BLaER1 treated with 17β-estradiol and CSF1 and Interleukin-3, amounts not matched to agents 10 nM and 100 nM (cell line): ENCODE results near the gene H1-8.

Source experiments
- H3K27ac ChIP-seq, 11 experiments: shearing (Covaris generic); formaldehyde crosslinking; 2 replicates each; pipeline ENCODE4 v1.8.1; 2022
- H3K27me3 ChIP-seq, 11 experiments: shearing (Covaris generic); formaldehyde crosslinking; 2 replicates each; pipeline ENCODE4 v1.8.1; 2022
- H3K36me3 ChIP-seq, 11 experiments: shearing (Covaris generic); formaldehyde crosslinking; 2 replicates each; pipeline ENCODE4 v1.8.1; 2022
- H3K4me1 ChIP-seq, 10 experiments: shearing (Covaris generic); formaldehyde crosslinking; 2 replicates each; pipeline ENCODE4 v1.8.1; 2022
- H3K4me2 ChIP-seq, 11 experiments: shearing (Covaris generic); formaldehyde crosslinking; 2 replicates each; pipeline ENCODE4 v1.8.1; 2022
- H3K4me3 ChIP-seq, 10 experiments: shearing (Covaris generic); formaldehyde crosslinking; 2 replicates each; pipeline ENCODE4 v1.8.1; 2022
- H3K9ac ChIP-seq, 11 experiments: shearing (Covaris generic); formaldehyde crosslinking; 2 replicates each; pipeline ENCODE4 v1.8.1; 2022
- H3K9me3 ChIP-seq, 11 experiments: shearing (Covaris generic); formaldehyde crosslinking; replicated peaks in 1 of 11; 2 replicates each; pipeline ENCODE4 v1.8.1; 2022
- H4K20me1 ChIP-seq, 11 experiments: shearing (Covaris generic); formaldehyde crosslinking; 2 replicates each; pipeline ENCODE4 v1.8.1; 2022
- Cebpa-rat ChIP-seq, 11 experiments: shearing (Covaris generic); IDR thresholded peaks; 2 replicates each; pipeline ENCODE4 v1.8.1; 2022

H1-8 gene

GRCh38 chr3:129592381-129593131, 49.6 kb downstream of the H1-8 start:
- H3K4me2 ChIP-seq, result peak overlapping the region; percentile 92 to 100 (median 99)
- H3K27ac ChIP-seq, result peak overlapping the region; percentile 90 to 100 (median 98)
- H3K4me1 ChIP-seq, result peaks cover 96 to 100% (median 98%) of the 10 kb centered on the region in 10 experiments
- peak overlapping the region; percentile 82 to 95 (median 87) for H3K9ac ChIP-seq
- H3K9me3 ChIP-seq, result no peaks in the 10 kb centered on the region
- no peak for TF ChIP-seq Cebpa-rat (IDR thresholded peaks at IDR 0.05)
- H3K27me3 ChIP-seq, result no peaks in the 10 kb centered on the region
- peaks cover 0 to 57% (median 16%) of the 10 kb centered on the region in 11 experiments; a peak in 17 of 22 replicates for H3K36me3 ChIP-seq
- peak overlapping the region; percentile 37 to 96 (median 54) for H3K4me3 ChIP-seq
- peaks cover 0 to 82% (median 11%) of the 10 kb centered on the region in 11 experiments; a peak in 11 of 22 replicates for H4K20me1 ChIP-seq

- no peaks in the 10 kb centered on the region for H3K27me3 ChIP-seq
- peaks cover 0 to 82% (median 12%) of the 10 kb centered on the region in 11 experiments; a peak in 11 of 22 replicates for H4K20me1 ChIP-seq
- TF ChIP-seq Cebpa-rat (IDR thresholded peaks at IDR 0.05), result no peak
- peak overlapping the region; percentile 30 to 96 (median 54); a peak in 19 of 20 replicates for H3K4me3 ChIP-seq
- peak overlapping the region; percentile 82 to 95 (median 87) for H3K9ac ChIP-seq
- H3K27ac ChIP-seq, result peak overlapping the region; percentile 90 to 100 (median 98)
- no peaks in the 10 kb centered on the region for H3K9me3 ChIP-seq
- peak overlapping the region; percentile 92 to 100 (median 99) for H3K4me2 ChIP-seq
- H3K36me3 ChIP-seq, result peaks cover 0 to 51% (median 10%) of the 10 kb centered on the region in 11 experiments; a peak in 14 of 22 replicates
- peaks cover 96 to 100% (median 98%) of the 10 kb centered on the region in 10 experiments for H3K4me1 ChIP-seq
Observed at GRCh38 chr3:129593230-129593594, 50.2 kb downstream of the H1-8 start.

GRCh38 chr3:129593595-129594339, 50.8 kb downstream of the H1-8 start:
- peaks cover 0 to 82% (median 17%) of the 10 kb centered on the region in 11 experiments; a peak in 11 of 22 replicates for H4K20me1 ChIP-seq
- H3K4me2 ChIP-seq, result peak overlapping the region; percentile 92 to 100 (median 99)
- peak overlapping the region; percentile 37 to 98 (median 54) for H3K4me3 ChIP-seq
- H3K27me3 ChIP-seq, result no peaks in the 10 kb centered on the region
- peak in 4 of 11 experiments; percentile 5 to 42 (median 24); a peak in 4 of 22 replicates for TF ChIP-seq Cebpa-rat (IDR thresholded peaks at IDR 0.05)
- H3K4me1 ChIP-seq, result peaks cover 96 to 100% (median 98%) of the 10 kb centered on the region in 10 experiments
- H3K9me3 ChIP-seq, result no peaks in the 10 kb centered on the region
- H3K27ac ChIP-seq, result peak overlapping the region; percentile 90 to 100 (median 98)
- peaks cover 0 to 50% (median 5%) of the 10 kb centered on the region in 11 experiments; a peak in 14 of 22 replicates for H3K36me3 ChIP-seq
- H3K9ac ChIP-seq, result peak overlapping the region; percentile 82 to 95 (median 87)

DNA sequence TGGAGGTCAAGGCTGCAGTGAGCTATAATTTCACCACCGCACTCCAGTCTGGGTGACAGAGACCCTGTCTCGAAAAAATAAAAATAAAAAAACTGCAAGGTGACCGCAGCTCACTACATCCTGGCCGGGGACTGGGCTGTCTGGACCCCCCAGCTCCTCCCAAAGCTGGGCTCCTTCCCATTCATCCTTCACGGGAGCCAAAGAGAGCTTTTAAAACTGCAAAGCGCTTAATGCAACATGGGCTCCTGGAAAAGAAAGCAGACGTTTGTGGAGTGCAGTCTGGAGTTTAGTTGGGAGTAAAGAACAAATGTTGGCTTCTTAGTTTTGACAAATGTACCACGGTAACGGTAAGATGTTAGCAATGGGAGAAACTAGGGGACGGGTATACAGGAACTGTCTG, 51.4 kb downstream of the H1-8 start:
- H3K9me3 ChIP-seq, result no peaks in the 10 kb centered on the region
- H3K27me3 ChIP-seq, result no peaks in the 10 kb centered on the region
- peak overlapping the region; percentile 37 to 98 (median 54); a peak in 19 of 20 replicates for H3K4me3 ChIP-seq
- peaks cover 0 to 83% (median 24%) of the 10 kb centered on the region in 11 experiments; a peak in 11 of 22 replicates for H4K20me1 ChIP-seq
- H3K27ac ChIP-seq, result peak overlapping the region; percentile 90 to 100 (median 98)
- H3K36me3 ChIP-seq, result peaks cover 0 to 47% (median 3%) of the 10 kb centered on the region in 11 experiments; a peak in 11 of 22 replicates
- H3K9ac ChIP-seq, result peak overlapping the region; percentile 82 to 95 (median 87)
- peaks cover 97 to 100% (median 98%) of the 10 kb centered on the region in 10 experiments for H3K4me1 ChIP-seq
- H3K4me2 ChIP-seq, result peak overlapping the region; percentile 92 to 100 (median 99)
- TF ChIP-seq Cebpa-rat (IDR thresholded peaks at IDR 0.05), result no peak

GRCh38 chr3:129594907-129595390, 52.0 kb downstream of the H1-8 start:
- Histone ChIP-seq H3K27ac (peak overlapping the region; percentile 56 to 100 (median 98)), H3K36me3 (peaks cover 0 to 42% (median 3%) of the 10 kb centered on the region in 11 experiments; a peak in 10 of 22 replicates), H3K4me2 (peak overlapping the region; percentile 92 to 100 (median 99)), H3K4me1 (peaks cover 96 to 100% (median 98%) of the 10 kb centered on the region in 10 experiments), H3K9me3 (no peaks in the 10 kb centered on the region), H3K9ac (peak overlapping the region; percentile 82 to 95 (median 87)), H3K27me3 (no peaks in the 10 kb centered on the region), H4K20me1 (peaks cover 0 to 83% (median 29%) of the 10 kb centered on the region in 11 experiments; a peak in 15 of 22 replicates), H3K4me3 (peak overlapping the region in 6 of 10 experiments; percentile 48 to 98 (median 60); a peak in 12 of 20 replicates)
- no peak for TF ChIP-seq Cebpa-rat (IDR thresholded peaks at IDR 0.05)

DNA sequence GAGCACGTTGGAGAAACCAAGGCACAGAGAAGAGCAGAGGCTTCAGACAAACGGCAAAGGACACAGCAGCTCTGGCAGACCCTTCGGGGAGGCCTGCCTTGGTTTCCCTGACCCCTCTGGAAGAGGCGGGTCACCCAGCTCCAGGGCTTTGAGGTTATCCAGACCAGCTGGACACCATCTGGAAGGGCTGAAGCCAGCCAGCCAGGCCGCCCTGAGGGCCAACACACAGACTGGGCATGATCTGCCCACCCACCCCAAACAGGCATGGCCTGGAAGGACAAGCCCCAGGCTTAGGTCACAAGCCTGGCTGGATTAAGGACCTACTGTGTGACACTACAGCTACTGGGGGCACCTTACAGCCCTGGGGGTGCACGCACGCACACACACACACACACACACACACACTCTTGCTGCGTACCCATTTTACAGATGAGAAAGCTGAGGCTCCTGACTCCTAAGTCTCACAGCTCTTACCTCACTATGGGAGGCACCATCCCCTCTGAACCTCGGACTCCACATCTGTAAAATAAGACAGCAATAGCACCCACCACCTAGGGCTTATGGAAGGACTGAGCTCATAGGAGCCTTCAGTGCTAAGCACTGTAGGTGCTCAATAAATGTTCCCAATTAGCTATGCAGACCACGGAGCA, 52.7 kb downstream of the H1-8 start:
- Histone ChIP-seq H4K20me1 (peaks cover 0 to 83% (median 36%) of the 10 kb centered on the region in 11 experiments; a peak in 17 of 22 replicates), H3K36me3 (peaks cover 0 to 44% (median 3%) of the 10 kb centered on the region in 11 experiments; a peak in 9 of 22 replicates), H3K4me1 (peaks cover 96 to 100% (median 98%) of the 10 kb centered on the region in 10 experiments), H3K27ac (peak overlapping the region; percentile 56 to 100 (median 98)), H3K27me3 (no peaks in the 10 kb centered on the region), H3K4me3 (peak overlapping the region in 9 of 10 experiments; percentile 39 to 98 (median 54); a peak in 14 of 20 replicates), H3K9me3 (no peaks in the 10 kb centered on the region), H3K9ac (peak overlapping the region; percentile 82 to 95 (median 87)), H3K4me2 (peak overlapping the region; percentile 92 to 100 (median 99))
- no peak for TF ChIP-seq Cebpa-rat (IDR thresholded peaks at IDR 0.05)

GRCh38 chr3:129596194-129597086, 53.5 kb downstream of the H1-8 start:
- no peaks in the 10 kb centered on the region for H3K27me3 ChIP-seq
- peaks cover 96 to 100% (median 98%) of the 10 kb centered on the region in 10 experiments for H3K4me1 ChIP-seq
- H3K9ac ChIP-seq, result peak overlapping the region; percentile 82 to 95 (median 87)
- H3K27ac ChIP-seq, result peak overlapping the region; percentile 56 to 100 (median 98)
- H3K36me3 ChIP-seq, result peaks cover 0 to 44% (median 7%) of the 10 kb centered on the region in 11 experiments; a peak in 11 of 22 replicates
- H4K20me1 ChIP-seq, result peaks cover 2 to 83% (median 44%) of the 10 kb centered on the region in 11 experiments; a peak in 20 of 22 replicates
- peak overlapping the region; percentile 92 to 100 (median 99) for H3K4me2 ChIP-seq
- H3K4me3 ChIP-seq, result peak overlapping the region; percentile 10 to 98 (median 52); a peak in 18 of 20 replicates
- peak in 8 of 11 experiments; percentile 16 to 78 (median 72); a peak in 13 of 22 replicates for TF ChIP-seq Cebpa-rat (IDR thresholded peaks at IDR 0.05)
- H3K9me3 ChIP-seq, result no peaks in the 10 kb centered on the region
